Stomach (tissue), 4 donors: Measurements from ENCODE around the gene CASP1.

Experiments used
- POLR2A ChIP-seq, 4 donors: fragments of 450-650 bp; IDR thresholded peaks; one replicate each; pipeline ENCODE4 v1.6.1; 2016; ENCODE audit warnings: antibody characterized with exemption in 4 of 4, control low read depth in 2 of 4, mild to moderate bottlenecking in 1 of 4, moderate library complexity in 1 of 4
- POLR2AphosphoS5 ChIP-seq, 3 donors: sonication (generic); formaldehyde crosslinking; IDR thresholded peaks; one replicate each; pipeline ENCODE4 v1.6.1; 2016; ENCODE audit warnings: antibody characterized with exemption in 3 of 3

DNA sequence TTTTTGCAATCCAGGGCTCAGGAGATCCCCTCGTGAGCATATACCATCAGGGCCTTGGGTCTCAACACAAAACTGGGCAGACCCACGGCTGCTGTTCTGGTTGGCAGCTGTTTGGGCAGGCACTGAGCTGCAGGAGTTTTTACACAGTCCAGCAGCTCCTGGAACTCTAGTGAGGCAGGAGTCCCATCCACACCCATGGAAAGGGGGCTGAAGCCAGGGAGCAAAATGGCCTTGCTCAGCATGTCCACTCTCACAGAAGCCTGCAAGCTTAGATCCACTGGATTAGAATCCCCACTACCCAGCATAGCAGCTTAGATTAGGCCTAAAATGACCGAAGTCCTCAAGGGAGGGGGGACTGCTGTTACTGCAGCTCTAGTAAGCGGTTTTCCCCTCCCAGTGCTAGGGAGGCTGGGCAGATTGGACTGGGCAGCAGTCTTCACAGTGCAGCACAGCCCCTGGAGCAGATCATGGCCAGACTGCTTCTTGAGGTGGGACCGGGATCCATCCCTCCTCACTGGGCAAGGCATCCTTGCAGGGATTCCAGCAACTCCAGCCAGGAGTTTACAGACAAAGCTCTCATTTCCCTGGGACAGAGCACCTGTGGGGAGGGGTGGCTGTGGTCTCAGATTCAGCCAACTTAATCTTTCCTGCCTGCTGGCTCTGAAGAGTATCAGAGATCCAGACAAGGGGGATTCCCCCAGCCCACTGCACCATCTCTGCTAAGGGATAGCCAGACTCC is 46.6 kb upstream of the CASP1 start:
- TF ChIP-seq POLR2A (IDR thresholded peaks at IDR 0.05) (no peak), POLR2AphosphoS5 (IDR thresholded peaks at IDR 0.05) (no peak)
